ENCODE measurements around the gene RAMP1. TPM values are rescaled to one million over a fixed set of nuclear protein-coding genes. Genes with fewer than 3 reads are reported as not detected.
A peak's percentile ranks its signal among the peaks of the same experiment; 100 is the strongest.
"Not testable (repeated sequence)": the region's sequence is repeated elsewhere in the genome, so short reads cannot be mapped to it uniquely, and the experiment has no call there.

RAMP1 gene
- total and polyA plus RNA-seq, 4 donors: 36.6 to 131 (median 120) TPM

DNA sequence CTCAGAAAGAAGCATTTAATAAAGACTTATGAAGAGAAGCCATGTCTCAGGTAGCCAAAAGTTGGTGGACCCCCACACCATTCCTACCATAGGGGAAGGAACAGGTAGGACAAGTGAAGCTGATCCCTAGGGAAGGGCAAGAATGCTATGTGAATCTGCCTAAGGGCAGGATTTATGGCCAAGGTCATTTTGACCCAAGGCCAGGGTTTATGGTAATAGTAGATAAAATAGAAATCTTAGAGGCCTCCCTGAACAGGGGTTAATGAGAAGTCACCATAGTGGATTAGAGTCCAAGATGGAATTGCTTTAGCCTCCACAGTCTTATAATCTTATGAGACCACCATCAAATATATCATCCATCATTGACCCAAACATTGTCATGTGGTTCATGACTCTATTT is 81.4 kb downstream of the RAMP1 start:
- H3K4me1 ChIP-seq (ENCODE audit: control insufficient read depth, insufficient read depth, low read length): peaks cover 7% of the 10 kb centered on the region
- peaks cover 8% of the 10 kb centered on the region for H3K9me3 ChIP-seq (ENCODE audit: control insufficient read depth, insufficient read depth, low read length)
- H3K36me3 ChIP-seq (ENCODE audit: control insufficient read depth, insufficient read depth, low read length): no peaks in the 10 kb centered on the region
- H3K27ac ChIP-seq (ENCODE audit: low read depth, low read length): no peak overlapping the region
- no peak overlapping the region for H3K4me3 ChIP-seq (ENCODE audit: low read depth, low read length)
- no peak for DNase-seq (ENCODE audit: low read depth in 4 of 6, low spot score in 6 of 6)
- H3K27me3 ChIP-seq (ENCODE audit: control insufficient read depth, insufficient read depth, low read length): no peaks in the 10 kb centered on the region

- Histone ChIP-seq H3K9me3 (ENCODE audit: control insufficient read depth, insufficient read depth, low read length) (peaks cover 8% of the 10 kb centered on the region), H3K36me3 (ENCODE audit: control insufficient read depth, insufficient read depth, low read length) (no peaks in the 10 kb centered on the region), H3K4me3 (ENCODE audit: low read depth, low read length) (no peak overlapping the region), H3K4me1 (ENCODE audit: control insufficient read depth, insufficient read depth, low read length) (peaks cover 7% of the 10 kb centered on the region), H3K27me3 (ENCODE audit: control insufficient read depth, insufficient read depth, low read length) (no peaks in the 10 kb centered on the region), H3K27ac (ENCODE audit: low read depth, low read length) (no peak overlapping the region)
- 100% methylated on average over 1 of the region's 2 CpGs for WGBS (ENCODE audit: insufficient coverage)
- DNase-seq (ENCODE audit: low read depth in 4 of 6, low spot score in 6 of 6): no peak
Measured at GRCh38 chr2:237941239-237941638, 81.8 kb downstream of the RAMP1 start.

GRCh38 chr2:237942513-237942899 is 83.1 kb downstream of the RAMP1 start:
- peaks cover 7% of the 10 kb centered on the region for H3K4me1 ChIP-seq (ENCODE audit: control insufficient read depth, insufficient read depth, low read length)
- 77% methylated on average over 3 of the region's 3 CpGs for WGBS (ENCODE audit: insufficient coverage)
- H3K27ac ChIP-seq (ENCODE audit: low read depth, low read length): no peak overlapping the region
- no peak overlapping the region for H3K4me3 ChIP-seq (ENCODE audit: low read depth, low read length)
- peaks cover 8% of the 10 kb centered on the region for H3K9me3 ChIP-seq (ENCODE audit: control insufficient read depth, insufficient read depth, low read length)
- DNase-seq (ENCODE audit: low read depth in 4 of 6, low spot score in 6 of 6): no peak
- no peaks in the 10 kb centered on the region for H3K36me3 ChIP-seq (ENCODE audit: control insufficient read depth, insufficient read depth, low read length)
- no peaks in the 10 kb centered on the region for H3K27me3 ChIP-seq (ENCODE audit: control insufficient read depth, insufficient read depth, low read length)

DNA sequence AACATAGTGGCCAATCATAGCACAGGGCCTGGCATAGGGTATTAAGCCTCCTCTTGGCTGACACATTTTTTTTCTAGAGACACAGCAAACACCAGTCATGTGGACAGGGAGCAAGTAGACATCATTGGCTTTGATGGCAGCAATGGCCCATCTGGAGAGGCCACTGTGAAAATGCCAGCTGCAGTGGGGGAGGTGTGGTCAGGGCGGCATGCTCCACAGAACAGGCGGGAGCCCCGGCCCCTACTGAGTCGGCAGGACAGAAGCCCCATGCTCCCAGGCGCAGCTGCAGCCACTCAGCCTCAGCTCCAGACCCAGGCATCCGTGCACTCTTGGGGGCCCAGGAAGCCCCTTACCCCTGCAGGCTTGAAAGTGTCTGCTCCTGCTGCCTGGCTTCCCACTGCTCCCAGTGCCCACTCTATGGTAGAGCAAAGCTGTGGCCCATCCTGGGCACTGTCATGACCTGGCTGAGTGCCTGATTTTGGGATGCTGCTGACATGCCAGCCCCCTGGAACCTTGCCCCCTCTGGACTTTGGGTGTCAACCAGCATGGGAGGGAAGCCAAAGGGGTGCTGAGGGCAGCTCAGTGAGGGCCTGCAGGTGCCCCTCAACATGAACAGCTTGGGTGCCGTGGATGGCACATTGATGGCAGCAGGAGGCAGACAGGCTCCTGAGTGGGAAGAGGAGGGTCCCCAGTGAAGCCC is 84.1 kb downstream of the RAMP1 start:
- Histone ChIP-seq H3K4me3 (ENCODE audit: low read depth, low read length) (no peak overlapping the region), H3K4me1 (ENCODE audit: control insufficient read depth, insufficient read depth, low read length) (peaks cover 7% of the 10 kb centered on the region), H3K9me3 (ENCODE audit: control insufficient read depth, insufficient read depth, low read length) (peaks cover 8% of the 10 kb centered on the region), H3K36me3 (ENCODE audit: control insufficient read depth, insufficient read depth, low read length) (no peaks in the 10 kb centered on the region), H3K27me3 (ENCODE audit: control insufficient read depth, insufficient read depth, low read length) (no peaks in the 10 kb centered on the region), H3K27ac (ENCODE audit: low read depth, low read length) (no peak overlapping the region)
- 73% methylated on average over 7 of the region's 7 CpGs for WGBS (ENCODE audit: insufficient coverage)
- peak in 1 of 6 donors; percentile 38 for DNase-seq (ENCODE audit: low read depth in 4 of 6, low spot score in 6 of 6)

- Histone ChIP-seq H3K27ac (ENCODE audit: low read depth, low read length) (no peak overlapping the region), H3K36me3 (ENCODE audit: control insufficient read depth, insufficient read depth, low read length) (no peaks in the 10 kb centered on the region), H3K27me3 (ENCODE audit: control insufficient read depth, insufficient read depth, low read length) (no peaks in the 10 kb centered on the region), H3K4me3 (ENCODE audit: low read depth, low read length) (no peak overlapping the region), H3K9me3 (ENCODE audit: control insufficient read depth, insufficient read depth, low read length) (peaks cover 8% of the 10 kb centered on the region), H3K4me1 (ENCODE audit: control insufficient read depth, insufficient read depth, low read length) (peaks cover 7% of the 10 kb centered on the region)
- no peak for DNase-seq (ENCODE audit: low read depth in 4 of 6, low spot score in 6 of 6)
- 74% methylated on average over 4 of the region's 4 CpGs for WGBS (ENCODE audit: insufficient coverage)
Measured at GRCh38 chr2:237944302-237944701, 84.9 kb downstream of the RAMP1 start.

- H3K4me3 ChIP-seq (ENCODE audit: low read depth, low read length): no peak overlapping the region
- H3K27me3 ChIP-seq (ENCODE audit: control insufficient read depth, insufficient read depth, low read length): no peaks in the 10 kb centered on the region
- peaks cover 8% of the 10 kb centered on the region for H3K9me3 ChIP-seq (ENCODE audit: control insufficient read depth, insufficient read depth, low read length)
- H3K27ac ChIP-seq (ENCODE audit: low read depth, low read length): no peak overlapping the region
- DNase-seq (ENCODE audit: low read depth in 4 of 6, low spot score in 6 of 6): no peak
- peaks cover 7% of the 10 kb centered on the region for H3K4me1 ChIP-seq (ENCODE audit: control insufficient read depth, insufficient read depth, low read length)
- no peaks in the 10 kb centered on the region for H3K36me3 ChIP-seq (ENCODE audit: control insufficient read depth, insufficient read depth, low read length)
- 38% methylated on average over 1 of the region's 1 CpG for WGBS (ENCODE audit: insufficient coverage)
Measured at GRCh38 chr2:237946423-237946822, 87.0 kb downstream of the RAMP1 start.

- WGBS (ENCODE audit: insufficient coverage): 76% methylated on average over 2 of the region's 4 CpGs
Measured at GRCh38 chr2:237951354-237951753, 91.9 kb downstream of the RAMP1 start.

DNA sequence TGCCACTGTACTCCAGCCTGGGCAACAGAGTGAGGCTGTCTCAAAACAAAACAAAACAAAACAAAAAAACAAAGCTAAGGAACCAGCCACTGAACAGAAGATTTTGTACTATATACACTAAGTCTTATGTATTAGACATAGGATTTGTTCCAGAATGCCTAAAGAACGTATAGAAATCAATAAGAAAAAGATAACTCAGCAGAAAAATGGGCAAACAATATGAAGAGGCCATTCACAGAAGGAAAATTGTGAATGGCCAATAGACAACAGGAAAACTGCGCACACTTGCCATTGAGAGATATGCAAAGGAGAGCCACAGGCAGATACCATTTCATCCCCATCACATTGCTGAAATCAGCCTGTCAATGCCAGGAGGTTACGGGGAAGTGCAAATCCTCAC is 92.5 kb downstream of the RAMP1 start:
- Histone ChIP-seq H3K4me1 (ENCODE audit: control insufficient read depth, insufficient read depth, low read length) (peaks cover 12% of the 10 kb centered on the region), H3K27me3 (ENCODE audit: control insufficient read depth, insufficient read depth, low read length) (peaks cover 19% of the 10 kb centered on the region), H3K9me3 (ENCODE audit: control insufficient read depth, insufficient read depth, low read length) (no peaks in the 10 kb centered on the region), H3K27ac (ENCODE audit: low read depth, low read length) (no peak overlapping the region), H3K36me3 (ENCODE audit: control insufficient read depth, insufficient read depth, low read length) (no peaks in the 10 kb centered on the region), H3K4me3 (ENCODE audit: low read depth, low read length) (no peak overlapping the region)
- DNase-seq (ENCODE audit: low read depth in 4 of 6, low spot score in 6 of 6): no peak
- WGBS (ENCODE audit: insufficient coverage): no CpG with 5 or more reads among the region's 3 CpGs

More at GRCh38 chr2:237951354-237951753, 91.9 kb downstream of the RAMP1 start:
- H3K36me3 ChIP-seq (ENCODE audit: control insufficient read depth, insufficient read depth, low read length); H3K9me3 ChIP-seq (ENCODE audit: control insufficient read depth, insufficient read depth, low read length); DNase-seq (ENCODE audit: low read depth in 4 of 6, low spot score in 6 of 6); H3K27ac ChIP-seq (ENCODE audit: low read depth, low read length); H3K4me3 ChIP-seq (ENCODE audit: low read depth, low read length): not testable (repeated sequence)
- Histone ChIP-seq H3K27me3 (ENCODE audit: control insufficient read depth, insufficient read depth, low read length) (peaks cover 19% of the 10 kb centered on the region), H3K4me1 (ENCODE audit: control insufficient read depth, insufficient read depth, low read length) (peaks cover 12% of the 10 kb centered on the region)

- Histone ChIP-seq H3K27me3 (ENCODE audit: control insufficient read depth, insufficient read depth, low read length) (peaks cover 19% of the 10 kb centered on the region), H3K9me3 (ENCODE audit: control insufficient read depth, insufficient read depth, low read length) (no peaks in the 10 kb centered on the region), H3K27ac (ENCODE audit: low read depth, low read length) (no peak overlapping the region), H3K4me3 (ENCODE audit: low read depth, low read length) (no peak overlapping the region), H3K4me1 (ENCODE audit: control insufficient read depth, insufficient read depth, low read length) (peaks cover 12% of the 10 kb centered on the region), H3K36me3 (ENCODE audit: control insufficient read depth, insufficient read depth, low read length) (no peaks in the 10 kb centered on the region)
- DNase-seq (ENCODE audit: low read depth in 4 of 6, low spot score in 6 of 6): no peak
- WGBS (ENCODE audit: insufficient coverage): 83% methylated on average over 2 of the region's 2 CpGs
Measured at GRCh38 chr2:237952851-237953250, 93.4 kb downstream of the RAMP1 start.

GRCh38 chr2:237955640-237956401 is 96.4 kb downstream of the RAMP1 start:
- 9% methylated on average over 64 of the region's 64 CpGs for WGBS (ENCODE audit: insufficient coverage)
- Histone ChIP-seq H3K27ac (ENCODE audit: low read depth, low read length) (no peak overlapping the region), H3K9me3 (ENCODE audit: control insufficient read depth, insufficient read depth, low read length) (no peaks in the 10 kb centered on the region), H3K4me1 (ENCODE audit: control insufficient read depth, insufficient read depth, low read length) (peaks cover 12% of the 10 kb centered on the region), H3K4me3 (ENCODE audit: low read depth, low read length) (peak overlapping the region; percentile 9), H3K36me3 (ENCODE audit: control insufficient read depth, insufficient read depth, low read length) (no peaks in the 10 kb centered on the region), H3K27me3 (ENCODE audit: control insufficient read depth, insufficient read depth, low read length) (peaks cover 19% of the 10 kb centered on the region)
- peak in 1 of 6 donors; percentile 14 for DNase-seq (ENCODE audit: low read depth in 4 of 6, low spot score in 6 of 6)

All from spinal cord (tissue), 10 donors.